Muscle layer of duodenum (tissue), 2 donors: ENCODE measurements around the gene P3H2.

ENCODE experiments used
- H3K27ac ChIP-seq: one replicate; pipeline ENCODE4 v1.7.0; 2013; ENCODE audit warnings: mild to moderate bottlenecking, low read length
- H3K27me3 ChIP-seq: one replicate; pipeline ENCODE4 v1.7.0; 2013; ENCODE audit warnings: low read depth, mild to moderate bottlenecking, control low read depth, low read length
- H3K36me3 ChIP-seq, 2 donors: one replicate each; pipeline ENCODE4 v1.7.0; 2013; ENCODE audit warnings: low read length in 2 of 2, control low read depth in 1 of 2, mild to moderate bottlenecking in 1 of 2; ENCODE audit not compliant: insufficient read depth in 2 of 2, control insufficient read depth in 1 of 2
- H3K4me1 ChIP-seq, 2 donors: one replicate each; pipeline ENCODE4 v1.7.0; 2013; ENCODE audit warnings: low read length in 2 of 2, mild to moderate bottlenecking in 2 of 2, control low read depth in 1 of 2, moderate library complexity in 1 of 2; ENCODE audit not compliant: insufficient read depth in 2 of 2, control insufficient read depth in 1 of 2
- H3K4me3 ChIP-seq, 2 donors: one replicate each; pipeline ENCODE4 v1.7.0; 2013; ENCODE audit warnings: low read length in 2 of 2, low read depth in 1 of 2, mild to moderate bottlenecking in 1 of 2
- H3K9me3 ChIP-seq, 2 donors: one replicate each; pipeline ENCODE4 v1.7.0; 2013; ENCODE audit warnings: low read length in 2 of 2, control low read depth in 1 of 2, mild to moderate bottlenecking in 1 of 2; ENCODE audit not compliant: control insufficient read depth in 1 of 2
- donor health status: healthy.

Gene P3H2

DNA sequence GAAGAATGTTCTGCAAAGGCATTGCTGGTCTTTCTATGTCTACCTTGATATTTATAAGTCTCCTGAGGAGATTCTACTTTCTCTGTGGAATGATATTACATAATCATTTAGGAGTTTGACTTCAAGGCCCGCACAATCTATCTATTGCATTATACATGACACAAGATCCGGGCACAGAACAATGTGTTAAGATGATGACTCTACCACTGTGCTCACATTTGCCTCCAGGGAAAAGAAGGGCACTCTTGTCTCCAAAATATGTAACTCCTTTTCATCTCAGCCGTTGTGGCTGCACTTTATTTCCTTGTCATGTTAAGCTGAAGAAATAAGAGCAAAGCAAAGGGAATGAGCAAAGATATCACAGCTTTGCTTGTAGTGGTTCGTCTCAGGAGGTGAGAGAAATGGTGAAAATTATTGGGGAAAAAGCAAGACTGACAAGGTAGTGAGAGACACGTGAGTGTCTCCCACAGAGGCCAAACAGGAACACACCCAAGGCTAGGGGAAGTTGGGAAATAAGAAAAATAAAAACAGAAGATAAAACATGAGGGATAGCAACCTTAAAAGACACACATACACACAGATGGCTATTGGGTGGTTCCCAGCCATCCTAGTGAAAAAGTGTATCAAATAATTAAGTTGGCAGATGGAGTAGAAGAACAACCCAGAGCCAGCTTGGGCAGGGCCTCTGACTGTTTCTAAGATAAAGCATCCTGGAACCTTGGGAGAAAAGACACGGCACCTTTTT is 184.3 kb downstream of the P3H2 start:
- H3K4me1 ChIP-seq, result no peaks in the 10 kb centered on the region
- no peaks in the 10 kb centered on the region for H3K9me3 ChIP-seq
- no peaks in the 10 kb centered on the region for H3K27me3 ChIP-seq
- H3K27ac ChIP-seq, result no peak overlapping the region
- H3K36me3 ChIP-seq, result no peaks in the 10 kb centered on the region
- no peak overlapping the region for H3K4me3 ChIP-seq

DNA sequence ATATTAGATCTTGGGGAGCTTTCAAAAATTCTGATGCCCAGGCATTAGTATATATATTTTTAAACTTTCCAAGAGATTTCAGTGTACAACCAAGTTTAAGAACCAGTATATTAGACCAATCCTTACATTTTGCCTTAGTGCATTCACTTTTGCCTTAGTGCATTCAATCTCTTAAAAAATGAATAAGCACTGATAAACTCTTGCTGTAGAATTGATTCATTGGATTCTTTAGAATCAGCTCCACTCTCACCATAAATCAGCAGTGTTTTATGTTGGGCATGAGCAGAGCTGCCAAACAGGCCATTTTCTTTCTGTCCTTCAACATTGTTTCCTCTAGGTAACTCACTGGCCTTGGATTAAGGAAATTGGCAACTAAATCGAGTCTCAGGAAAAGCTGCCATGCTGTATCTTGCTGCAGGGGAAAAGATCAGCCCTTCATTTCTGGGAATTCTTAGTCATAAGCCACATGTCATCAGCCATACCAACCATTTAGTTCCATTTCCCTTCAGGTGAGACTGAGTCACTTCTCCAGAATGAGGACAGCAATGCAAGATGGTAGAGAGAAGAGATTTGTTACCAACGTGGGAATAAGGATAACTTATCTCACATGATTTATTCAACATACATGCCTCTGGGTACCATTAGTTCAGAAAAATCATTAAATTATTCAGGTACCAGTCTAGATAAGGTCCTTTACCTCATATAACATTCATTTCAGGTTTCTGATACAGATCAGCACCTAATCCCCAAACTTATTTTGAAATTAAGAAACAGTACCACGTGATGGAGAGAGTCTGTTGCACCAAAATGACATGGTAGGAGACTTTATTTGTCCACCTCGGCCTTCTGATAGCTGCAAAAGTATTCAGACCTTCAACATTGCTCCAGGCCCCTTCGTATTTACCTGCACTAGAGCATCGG is 192.5 kb downstream of the P3H2 start:
- no peaks in the 10 kb centered on the region for H3K36me3 ChIP-seq
- H3K9me3 ChIP-seq, result no peaks in the 10 kb centered on the region
- no peak overlapping the region for H3K27ac ChIP-seq
- no peaks in the 10 kb centered on the region for H3K4me1 ChIP-seq
- no peak overlapping the region for H3K4me3 ChIP-seq
- no peaks in the 10 kb centered on the region for H3K27me3 ChIP-seq

DNA sequence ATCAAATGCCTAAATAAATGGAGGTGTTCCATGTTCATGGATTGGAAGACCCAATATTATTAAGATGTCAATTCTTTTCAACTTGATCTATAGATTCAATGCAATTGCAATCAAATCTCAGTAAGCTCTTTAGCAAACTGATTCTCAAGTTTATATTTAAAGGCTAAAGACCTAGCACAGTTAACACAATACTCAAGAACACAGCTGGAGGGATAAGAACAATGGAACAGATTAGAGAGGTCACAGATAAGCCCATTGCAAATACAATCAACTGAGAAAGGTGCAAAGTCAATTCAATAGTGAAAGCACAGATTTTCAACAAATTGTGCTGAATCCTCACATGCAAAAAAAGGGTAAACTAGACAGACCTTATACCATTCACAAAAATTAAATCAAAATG is 198.9 kb downstream of the P3H2 start:
- H3K27me3 ChIP-seq, result no peaks in the 10 kb centered on the region
- H3K27ac ChIP-seq, result no peak overlapping the region
- H3K36me3 ChIP-seq, result no peaks in the 10 kb centered on the region
- no peak overlapping the region for H3K4me3 ChIP-seq
- H3K9me3 ChIP-seq, result peaks cover 0 to 5% of the 10 kb centered on the region in 2 donors
- H3K4me1 ChIP-seq, result no peaks in the 10 kb centered on the region

DNA sequence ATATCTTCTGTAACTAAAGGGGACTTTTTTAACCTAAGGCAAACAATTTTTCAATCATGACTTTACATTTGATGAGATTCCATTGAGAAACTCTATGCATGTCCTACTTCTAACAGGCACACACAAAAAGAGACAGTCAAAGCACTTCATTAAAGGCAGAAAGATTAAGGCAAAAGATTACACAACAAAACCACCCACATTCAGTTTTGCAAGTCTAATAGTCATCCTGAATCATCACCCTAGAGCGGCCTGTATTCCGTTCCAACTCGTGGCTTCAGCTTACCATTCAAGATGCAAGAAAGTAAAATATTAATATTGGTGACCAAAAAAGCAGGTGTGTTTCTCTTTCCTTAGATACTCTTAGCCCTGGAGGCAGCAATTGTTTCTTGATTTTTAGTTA is 205.9 kb downstream of the P3H2 start:
- Histone ChIP-seq H3K4me1 (no peaks in the 10 kb centered on the region), H3K27me3 (no peaks in the 10 kb centered on the region), H3K4me3 (no peak overlapping the region), H3K27ac (no peak overlapping the region), H3K9me3 (no peaks in the 10 kb centered on the region), H3K36me3 (no peaks in the 10 kb centered on the region)

DNA sequence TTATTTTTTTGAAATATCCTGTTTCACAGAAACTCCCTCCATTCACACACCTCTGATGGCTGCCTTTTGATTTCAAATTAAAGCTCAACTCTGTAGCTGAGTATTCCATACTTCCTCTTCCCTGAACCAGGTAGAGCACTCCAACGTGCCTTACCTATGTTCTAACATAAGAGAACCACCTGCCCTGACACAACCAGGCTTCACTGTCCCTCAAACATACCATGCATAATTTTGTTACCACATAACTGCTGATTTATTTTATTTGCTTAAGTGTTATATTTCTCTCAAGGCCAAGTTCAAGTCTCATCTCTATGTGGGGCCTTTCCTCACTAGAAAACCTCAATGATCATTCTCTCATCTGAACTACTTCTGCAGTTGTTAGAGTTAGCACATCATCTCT is 209.7 kb downstream of the P3H2 start:
- Histone ChIP-seq H3K4me3 (no peak overlapping the region), H3K9me3 (no peaks in the 10 kb centered on the region), H3K4me1 (no peaks in the 10 kb centered on the region), H3K27ac (no peak overlapping the region), H3K27me3 (no peaks in the 10 kb centered on the region), H3K36me3 (no peaks in the 10 kb centered on the region)

DNA sequence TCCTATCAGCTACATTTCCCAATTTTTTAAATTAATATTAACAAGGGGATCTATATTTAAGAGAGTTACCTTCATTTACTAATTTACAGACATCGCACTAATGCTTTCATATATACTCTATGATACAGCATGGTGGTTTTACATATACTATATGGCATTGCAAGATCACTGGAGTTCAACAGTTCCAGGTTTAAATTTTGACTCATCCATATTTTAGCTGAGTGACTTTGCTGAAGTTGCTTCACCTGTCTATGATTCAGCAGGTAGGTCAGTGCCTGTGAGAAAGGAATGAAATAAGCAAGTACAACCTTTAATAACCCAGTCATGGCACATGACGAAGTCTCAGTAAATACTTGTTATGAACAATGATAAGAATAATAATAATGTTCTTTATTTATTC is 211.1 kb downstream of the P3H2 start:
- Histone ChIP-seq H3K36me3 (no peaks in the 10 kb centered on the region), H3K4me1 (no peaks in the 10 kb centered on the region), H3K9me3 (no peaks in the 10 kb centered on the region), H3K4me3 (no peak overlapping the region), H3K27me3 (no peaks in the 10 kb centered on the region), H3K27ac (no peak overlapping the region)

DNA sequence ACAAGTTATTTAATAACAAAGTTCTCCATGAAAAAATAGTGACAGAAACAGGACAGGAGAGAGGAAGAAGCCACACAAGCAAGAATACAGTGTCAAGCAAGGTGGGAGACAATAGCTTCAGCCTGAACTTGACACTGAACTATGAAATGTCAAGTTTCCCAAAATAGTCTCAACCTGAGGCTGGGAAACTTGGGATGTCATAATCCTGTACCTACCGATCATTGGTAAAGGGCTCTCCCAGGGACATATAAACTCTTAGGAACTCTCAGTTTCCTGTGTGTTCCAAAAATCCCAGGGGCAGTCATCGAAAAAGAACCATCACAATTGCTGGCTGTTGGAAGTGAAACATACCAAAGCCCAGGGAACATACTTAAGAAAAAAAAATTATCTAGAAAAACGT is 211.6 kb downstream of the P3H2 start:
- no peaks in the 10 kb centered on the region for H3K27me3 ChIP-seq
- H3K4me1 ChIP-seq, result no peaks in the 10 kb centered on the region
- no peaks in the 10 kb centered on the region for H3K9me3 ChIP-seq
- H3K36me3 ChIP-seq, result no peaks in the 10 kb centered on the region
- no peak overlapping the region for H3K27ac ChIP-seq
- H3K4me3 ChIP-seq, result no peak overlapping the region

DNA sequence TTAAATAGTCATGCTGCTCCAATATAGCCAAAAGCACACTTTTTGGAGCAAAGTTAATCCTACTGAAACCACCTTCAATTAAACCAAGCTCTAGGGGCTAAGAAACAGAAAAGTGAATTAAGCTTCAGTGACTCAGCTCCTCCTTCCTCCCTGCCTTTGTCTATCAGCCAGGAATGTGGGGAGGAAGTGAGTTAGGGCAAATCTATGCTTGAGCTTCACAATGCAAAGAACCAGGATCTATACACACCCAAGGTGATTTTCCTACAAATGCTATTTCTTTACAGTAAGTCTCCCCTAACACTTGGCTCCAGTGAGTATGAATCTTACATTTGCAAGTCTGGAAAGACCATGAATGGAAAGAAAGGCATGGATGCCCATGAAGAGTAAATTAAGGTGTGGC is 212.1 kb downstream of the P3H2 start:
- Histone ChIP-seq H3K27ac (no peak overlapping the region), H3K27me3 (no peaks in the 10 kb centered on the region), H3K4me3 (no peak overlapping the region), H3K9me3 (no peaks in the 10 kb centered on the region), H3K4me1 (no peaks in the 10 kb centered on the region), H3K36me3 (no peaks in the 10 kb centered on the region)

DNA sequence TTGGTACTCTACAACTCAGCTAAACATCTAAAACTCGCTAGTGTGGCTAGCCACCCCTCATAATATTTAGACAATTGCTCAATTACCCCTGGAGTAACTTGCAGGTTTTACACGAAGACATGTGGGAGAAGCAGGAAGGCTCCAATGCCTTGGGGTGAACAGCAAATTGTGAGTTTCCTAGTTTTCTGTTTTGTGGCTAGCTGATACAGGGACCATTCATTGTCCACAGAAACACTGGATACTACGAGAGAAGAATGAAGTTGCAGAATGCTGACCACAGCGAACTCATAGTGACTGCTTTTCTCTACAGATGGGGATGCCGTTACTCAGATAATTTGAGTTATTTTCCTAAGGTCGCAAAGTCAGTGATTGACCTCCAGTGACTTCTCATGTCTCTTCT is 212.9 kb downstream of the P3H2 start:
- Histone ChIP-seq H3K27me3 (no peaks in the 10 kb centered on the region), H3K4me3 (no peak overlapping the region), H3K9me3 (no peaks in the 10 kb centered on the region), H3K4me1 (no peaks in the 10 kb centered on the region), H3K27ac (no peak overlapping the region), H3K36me3 (no peaks in the 10 kb centered on the region)
